ENCODE data around the gene GCLM. TPM values are rescaled to one million over a fixed set of nuclear protein-coding genes. Genes with fewer than 3 reads are reported as not detected.

Gene GCLM
- total RNA-seq, 4 donors from 2014 or later = 4.2 to 18.4 (median 6.3) TPM

- TF ChIP-seq CTCF (IDR thresholded peaks at IDR 0.05) (peak in 1 of 3 experiments; percentile 4), POLR2AphosphoS5 (IDR thresholded peaks at IDR 0.05) (peak; percentile 74 to 85), POLR2A (IDR thresholded peaks at IDR 0.05; ENCODE audit: low read depth) (peak; percentile 29), EP300 (IDR thresholded peaks at IDR 0.05) (no peak)
- Histone ChIP-seq H3K4me1 (peaks cover 24 to 37% (median 33%) of the 10 kb centered on the region in 4 donors), H3K9me3 (no peaks in the 10 kb centered on the region), H3K27me3 (no peaks in the 10 kb centered on the region), H3K27ac (replicated peaks in 1 of 4) (peak overlapping the region; percentile 94 to 100 (median 100)), H3K4me3 (peak overlapping the region; percentile 75 to 93 (median 82)), H3K36me3 (no peaks in the 10 kb centered on the region)
- under 1% methylated on average over 48 of the region's 86 CpGs for WGBS
- intact Hi-C loops (cut with DNase I) = loop anchor here (10.0 kb wide), 2 partner anchors 222 to 542 kb away; no protein-coding TSS in a partner anchor
- DNase-seq (ENCODE audit: extremely low spot score) = peak; percentile 97
Observed at GRCh38 chr1:93846992-93847810, 62.0 kb downstream of the GCLM start.

GRCh38 chr1:93846206-93846991, 62.8 kb downstream of the GCLM start:
- intact Hi-C loops (cut with DNase I) = loop anchor here (10.0 kb wide), 2 partner anchors 222 to 542 kb away; no protein-coding TSS in a partner anchor
- Histone ChIP-seq H3K27ac (replicated peaks in 1 of 4) (peak overlapping the region; percentile 94 to 100 (median 100)), H3K36me3 (no peaks in the 10 kb centered on the region), H3K4me3 (peak overlapping the region; percentile 75 to 93 (median 82)), H3K9me3 (no peaks in the 10 kb centered on the region), H3K4me1 (peaks cover 24 to 37% (median 33%) of the 10 kb centered on the region in 4 donors), H3K27me3 (no peaks in the 10 kb centered on the region)
- TF ChIP-seq POLR2A (IDR thresholded peaks at IDR 0.05; ENCODE audit: low read depth) (peak; percentile 11), CTCF (IDR thresholded peaks at IDR 0.05) (peak in 2 of 3 experiments; percentile 29 to 66), EP300 (IDR thresholded peaks at IDR 0.05) (no peak), POLR2AphosphoS5 (IDR thresholded peaks at IDR 0.05) (peak; percentile 47 to 76)
- DNase-seq (ENCODE audit: extremely low spot score) = peak; percentile 98
- under 1% methylated on average over 22 of the region's 94 CpGs for WGBS

GRCh38 chr1:93845538-93846205, 63.6 kb downstream of the GCLM start:
- Histone ChIP-seq H3K4me3 (peak overlapping the region; percentile 75 to 93 (median 82)), H3K36me3 (peaks cover 0 to 1% (median 0%) of the 10 kb centered on the region in 4 donors)
- DNase-seq (ENCODE audit: extremely low spot score) = peak; percentile 87

More at GRCh38 chr1:93845538-93846205, 63.6 kb downstream of the GCLM start:
- TF ChIP-seq POLR2A (IDR thresholded peaks at IDR 0.05; ENCODE audit: low read depth) (no peak), CTCF (IDR thresholded peaks at IDR 0.05) (no peak), POLR2AphosphoS5 (IDR thresholded peaks at IDR 0.05) (peak in 1 of 2 donors; percentile 7), EP300 (IDR thresholded peaks at IDR 0.05) (no peak)
- Histone ChIP-seq H3K4me1 (peaks cover 24 to 35% (median 33%) of the 10 kb centered on the region in 4 donors), H3K9me3 (no peaks in the 10 kb centered on the region), H3K27me3 (no peaks in the 10 kb centered on the region), H3K27ac (replicated peaks in 1 of 4) (peak overlapping the region; percentile 94 to 100 (median 100))
- 18% methylated on average over 16 of the region's 16 CpGs for WGBS
- intact Hi-C loops (cut with DNase I) = loop anchor here (10.0 kb wide), 2 partner anchors 221 to 541 kb away; no protein-coding TSS in a partner anchor

All from esophagus muscularis mucosa (tissue), 4 donors.